Endothelial cell of umbilical vein (primary cell): Measurements from ENCODE around the gene CNTNAP1. TPM values are rescaled to one million over a fixed set of nuclear protein-coding genes. Genes with fewer than 3 reads are reported as not detected.
A peak's percentile ranks its signal among the peaks of the same experiment; 100 is the strongest.
"Not testable (repeated sequence)": the region's sequence is repeated elsewhere in the genome, so short reads cannot be mapped to it uniquely, and the experiment has no call there.

Experiments used
- BruUV-seq: library from RNA; stranded (reverse); fragments of 400-500 nt; replicated peaks from 2 replicates; lab custom pipeline; 2021; lab: Mats Ljungman, UMichigan
- CTCF ChIA-PET: fragments of 300-600, 350-600 bp; sonication (Branson Sonifier 250); formaldehyde crosslinking; loops from one replicate; lab custom pipeline; 2021; ENCODE audit warnings: antibody characterized with exemption, inconsistent platforms; lab: Charles Lee
- POLR2A ChIA-PET: fragments of 300-600, 350-600 bp; sonication (Branson Sonifier 250); formaldehyde crosslinking; loops from one replicate; lab custom pipeline; 2021; ENCODE audit warnings: antibody characterized with exemption, inconsistent platforms; lab: Charles Lee
- DNase-seq: peaks from one replicate; pipeline ENCODE4 v3.0.0-alpha.2; 2011; ENCODE audit warnings: low read depth, low spot score
- FAIRE-seq: peaks from 2 replicates; lab custom pipeline; 2011; peaks lifted over from hg19 to GRCh38; lab: Jason Lieb, UNC
- H2AFZ ChIP-seq: 2 replicates; pipeline ENCODE4 v1.6.0; 2012; ENCODE audit warnings: low read depth, low read length, control low read depth, inconsistent platforms
- H3K27ac ChIP-seq: 2 replicates; pipeline ENCODE4 v1.5.1; 2011; ENCODE audit warnings: low read depth, mild to moderate bottlenecking, control low read depth, low read length, moderate library complexity; ENCODE audit not compliant: insufficient read depth
- H3K27me3 ChIP-seq, 2 experiments: 2 replicates each; pipeline versions ENCODE4 v1.6.0 to v1.6.1; 2011; ENCODE audit warnings: low read length in 2 of 2, mixed read lengths in 1 of 2; ENCODE audit not compliant: control insufficient read depth in 2 of 2, insufficient read depth in 2 of 2
- H3K36me3 ChIP-seq, 2 experiments: 2 replicates in 1 of 2; 3 replicates in 1 of 2; pipeline ENCODE4 v1.5.1; 2011; ENCODE audit warnings: low read length in 2 of 2, mild to moderate bottlenecking in 1 of 2, moderate library complexity in 1 of 2; ENCODE audit not compliant: control insufficient read depth in 2 of 2, insufficient read depth in 2 of 2; ENCODE audit errors: extremely low read depth in 1 of 2
- H3K4me1 ChIP-seq: 3 replicates; pipeline ENCODE4 v1.5.1; 2011; ENCODE audit warnings: mild to moderate bottlenecking, low read length; ENCODE audit not compliant: control insufficient read depth, insufficient read depth; ENCODE audit errors: extremely low read depth
- H3K4me2 ChIP-seq: 2 replicates; pipeline ENCODE4 v1.6.1; 2011; ENCODE audit warnings: low read length, control low read depth, mixed read lengths; ENCODE audit not compliant: insufficient read depth
- H3K4me3 ChIP-seq, 3 experiments: fragments of 200-600 bp in 1 of 3; sonication (generic), shearing (Covaris generic) in 1 of 3; replicated peaks in 1 of 3; 2 replicates each; pipeline ENCODE4 v1.5.1; 2011 to 2016; ENCODE audit warnings: control low read depth in 3 of 3, low read length in 3 of 3, mild to moderate bottlenecking in 2 of 3, inconsistent platforms in 1 of 3, low read depth in 1 of 3, moderate library complexity in 1 of 3; ENCODE audit not compliant: insufficient read depth in 1 of 3
- H3K79me2 ChIP-seq: 2 replicates; pipeline ENCODE4 v1.6.0; 2012; ENCODE audit warnings: low read length, inconsistent platforms; ENCODE audit not compliant: control insufficient read depth, insufficient read depth
- H3K9ac ChIP-seq: replicated peaks from 2 replicates; pipeline ENCODE3; 2011; ENCODE audit warnings: low read length, control low read depth; ENCODE audit not compliant: insufficient read depth; ENCODE audit errors: extremely low read depth
- H3K9me1 ChIP-seq: replicated peaks from 3 replicates; pipeline ENCODE4 v1.6.0; 2011; ENCODE audit warnings: mild to moderate bottlenecking, low read length; ENCODE audit not compliant: control insufficient read depth, insufficient read depth; ENCODE audit errors: extremely low read depth
- H3K9me3 ChIP-seq: replicated peaks from 2 replicates; pipeline ENCODE4 v1.5.1; 2012; ENCODE audit warnings: low read length, inconsistent platforms; ENCODE audit not compliant: control insufficient read depth, insufficient read depth
- H4K20me1 ChIP-seq: replicated peaks from 2 replicates; pipeline ENCODE3; 2011; ENCODE audit warnings: mild to moderate bottlenecking, low read length; ENCODE audit not compliant: control insufficient read depth, insufficient read depth; ENCODE audit errors: extremely low read depth
- CTCF ChIP-seq, 2 donors: IDR thresholded peaks; 1 replicate in 1 of 2; 2 replicates in 1 of 2; pipeline ENCODE4 v1.5.1; 2011; ENCODE audit warnings: low read length in 2 of 2, mild to moderate bottlenecking in 2 of 2, moderate library complexity in 2 of 2, control low read depth in 1 of 2, inconsistent platforms in 1 of 2, low read depth in 1 of 2; ENCODE audit not compliant: insufficient read depth in 1 of 2; ENCODE audit errors: extremely low read depth in 1 of 2
- EZH2 ChIP-seq: IDR thresholded peaks from 2 replicates; pipeline ENCODE4 v1.6.1; 2012; ENCODE audit warnings: borderline replicate concordance, low read depth, mild to moderate bottlenecking, moderate library complexity, low read length, inconsistent platforms; ENCODE audit not compliant: severe bottlenecking
- JUN ChIP-seq: IDR thresholded peaks from 2 replicates; pipeline ENCODE4 v1.6.1; 2011; ENCODE audit warnings: borderline replicate concordance, low read depth; ENCODE audit not compliant: insufficient read length, insufficient read depth
- dilution Hi-C: fragments of 300-500 bp; cut with MboI; formaldehyde crosslinking; loops from one replicate; pipeline ENCODE4 v1.15.0; 2019; ENCODE audit warnings: low sequenced_read_pairs; ENCODE audit not compliant: extremely low pct_ligation_motif_present
- intact Hi-C: fragments of 100-400 bp; cut with micrococcal nuclease; formaldehyde crosslinking; loops from one replicate; pipeline ENCODE4 v1.10.0; 2022
- polyA plus RNA-seq, 4 experiments: library from polyadenylated mRNA; depleted of rRNA in 3 of 4; stranded (reverse) in 3 of 4; unstranded in 1 of 4; fragments of >200 nt; gene quantifications; 2 replicates each; pipeline versions ENCODE4 v1.2.1 to v1.2.3, GENCODE V29; 2011 to 2012; ENCODE audit warnings: missing spikeins in 1 of 4
- total RNA-seq: library from RNA; stranded (reverse); gene quantifications from 2 replicates; pipeline ENCODE4 v1.2.3, GENCODE V29; 2021

Gene CNTNAP1
- total and polyA plus RNA-seq, 2 donors (not counting 3 experiments of a cell fraction or from before 2014, with no cell fraction given): 26.3 to 44.8 TPM

- intact Hi-C loops: loop anchor here (5.0 kb wide), 1 partner anchor 79 kb away; the partner anchor contains the start of gene BECN1
- H3K36me3 ChIP-seq, H3K79me2 ChIP-seq, H3K4me1 ChIP-seq, H3K4me2 ChIP-seq, H3K9me1 ChIP-seq, DNase-seq, H2AFZ ChIP-seq, dilution Hi-C loops, POLR2A ChIA-PET, H3K9ac ChIP-seq, H3K27me3 ChIP-seq, H3K9me3 ChIP-seq, BruUV-seq, H3K4me3 ChIP-seq, FAIRE-seq, H3K27ac ChIP-seq, H4K20me1 ChIP-seq: not testable (repeated sequence)
- CTCF ChIA-PET: interaction anchor here (1.1 to 4.2 kb wide), 4 partner anchors 20 to 100 kb away, joined by 3 to 30 read pairs (median 4); partner anchors contain the start of gene BECN1
Observed at GRCh38 chr17:42742916-42743315, 60.6 kb downstream of the CNTNAP1 start.

GRCh38 chr17:42743595-42744282 lies 61.4 kb downstream of the CNTNAP1 start:
- Histone ChIP-seq H2AFZ (no peak overlapping the region), H3K27ac (peak overlapping the region; percentile 44), H3K36me3 (no peaks in the 10 kb centered on the region), H3K4me2 (peak overlapping the region; percentile 57), H3K9me1 (no peaks in the 10 kb centered on the region), H4K20me1 (no peaks in the 10 kb centered on the region), H3K79me2 (peaks cover 3% of the 10 kb centered on the region), H3K9ac (peak overlapping the region; percentile 76), H3K4me3 (peak overlapping the region in 2 of 3 experiments; percentile 53 to 72), H3K27me3 (no peaks in the 10 kb centered on the region), H3K4me1 (peaks cover 10% of the 10 kb centered on the region), H3K9me3 (no peaks in the 10 kb centered on the region)
- DNase-seq (no peak), FAIRE-seq (no peak)
- no TSS peak for BruUV-seq
- POLR2A ChIA-PET: interaction anchor here (0.7 kb wide), 1 partner anchor 254 kb away, joined by 3 read pairs; the partner anchor contains the start of gene RPL27
- dilution Hi-C loops (no loop called here), intact Hi-C loops (loop anchor here (1.0 to 5.0 kb wide), 3 partner anchors 20 to 79 kb away; partner anchors contain the start of genes BECN1, CNTD1 and COA3)
- TF ChIP-seq EZH2 (no peak), JUN (no peak), CTCF (IDR thresholded peaks at IDR 0.05; ENCODE audit: extremely low read depth in 1 of 2, insufficient read depth in 1 of 2, low read depth in 1 of 2, low read length in 2 of 2) (peak; percentile 13 to 24)
- CTCF ChIA-PET: interaction anchor here (1.0 to 4.2 kb wide), 5 partner anchors 19 to 80 kb away, joined by 3 to 30 read pairs (median 3); partner anchors contain the start of genes BECN1 and VPS25
